Measurements from ENCODE around the gene MSH2. TPM values are rescaled to one million over a fixed set of nuclear protein-coding genes. Genes with fewer than 3 reads are reported as not detected.

The MSH2 gene
- 38.1 and 46.2 TPM in 2 replicates for total RNA-seq

GRCh38 chr2:47402805-47403608 lies at the start of gene MSH2:
TSS of gene MSH2 (plus strand) at chr2:47403156. CDS start at chr2:47403192, 36 bp downstream.
- TF ChIP-seq, protein P1, sequence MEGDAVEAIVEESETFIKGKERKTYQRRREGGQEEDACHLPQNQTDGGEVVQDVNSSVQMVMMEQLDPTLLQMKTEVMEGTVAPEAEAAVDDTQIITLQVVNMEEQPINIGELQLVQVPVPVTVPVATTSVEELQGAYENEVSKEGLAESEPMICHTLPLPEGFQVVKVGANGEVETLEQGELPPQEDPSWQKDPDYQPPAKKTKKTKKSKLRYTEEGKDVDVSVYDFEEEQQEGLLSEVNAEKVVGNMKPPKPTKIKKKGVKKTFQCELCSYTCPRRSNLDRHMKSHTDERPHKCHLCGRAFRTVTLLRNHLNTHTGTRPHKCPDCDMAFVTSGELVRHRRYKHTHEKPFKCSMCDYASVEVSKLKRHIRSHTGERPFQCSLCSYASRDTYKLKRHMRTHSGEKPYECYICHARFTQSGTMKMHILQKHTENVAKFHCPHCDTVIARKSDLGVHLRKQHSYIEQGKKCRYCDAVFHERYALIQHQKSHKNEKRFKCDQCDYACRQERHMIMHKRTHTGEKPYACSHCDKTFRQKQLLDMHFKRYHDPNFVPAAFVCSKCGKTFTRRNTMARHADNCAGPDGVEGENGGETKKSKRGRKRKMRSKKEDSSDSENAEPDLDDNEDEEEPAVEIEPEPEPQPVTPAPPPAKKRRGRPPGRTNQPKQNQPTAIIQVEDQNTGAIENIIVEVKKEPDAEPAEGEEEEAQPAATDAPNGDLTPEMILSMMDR (conservative IDR thresholded peaks at IDR 0.05; ENCODE audit: low read depth, low read length), result no peak
- H3K4me3 ChIP-seq (ENCODE audit: low read depth, low read length), result peak within 1 kb of the TSS; percentile 72
- DNase-seq (ENCODE audit: low read depth), result no peak

DNA sequence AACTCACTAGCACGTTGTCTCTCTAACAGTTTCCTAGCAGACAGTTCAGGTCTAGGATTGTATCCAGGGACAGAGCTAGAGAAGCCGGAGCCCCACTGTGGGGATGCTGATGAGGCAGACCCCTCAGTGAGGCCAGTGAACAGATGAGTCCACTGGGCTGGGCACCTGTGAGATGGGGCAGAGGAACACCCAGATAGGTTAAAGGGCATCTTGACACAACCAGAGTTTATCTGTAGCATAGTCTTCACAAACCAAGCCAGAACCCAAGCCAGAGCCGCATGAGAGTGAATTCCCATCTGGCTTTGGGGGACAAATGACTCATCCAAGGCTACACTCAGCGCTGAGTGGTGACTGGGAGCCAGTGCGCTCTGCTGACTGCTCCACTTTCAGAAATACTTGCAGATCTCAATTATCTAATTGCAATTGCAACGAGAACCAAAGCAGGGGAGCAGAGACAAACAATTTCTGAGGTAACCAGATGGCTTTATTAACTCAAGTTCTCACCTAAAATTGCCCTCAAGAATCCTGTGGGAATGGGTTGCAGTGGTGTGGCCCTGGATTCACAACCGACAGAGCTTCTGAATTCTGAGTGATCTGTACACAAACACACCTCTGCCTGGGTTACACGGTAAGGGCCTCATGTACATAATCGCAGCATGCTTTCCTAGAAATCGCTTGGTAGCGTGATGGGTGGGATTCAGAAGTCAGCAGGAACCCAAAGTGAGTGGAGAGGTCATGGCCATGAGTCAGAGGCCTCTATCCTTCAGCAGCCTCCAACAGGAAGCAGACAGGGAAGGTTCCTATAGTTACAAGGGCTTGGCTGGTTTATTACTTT lies 48.7 kb upstream of the MSH2 start:
- H3K4me3 ChIP-seq (ENCODE audit: low read depth, low read length), result no peak overlapping the region
- DNase-seq (ENCODE audit: low read depth), result no peak
- TF ChIP-seq, protein P1 (conservative IDR thresholded peaks at IDR 0.05; ENCODE audit: low read depth, low read length), result no peak

DNA sequence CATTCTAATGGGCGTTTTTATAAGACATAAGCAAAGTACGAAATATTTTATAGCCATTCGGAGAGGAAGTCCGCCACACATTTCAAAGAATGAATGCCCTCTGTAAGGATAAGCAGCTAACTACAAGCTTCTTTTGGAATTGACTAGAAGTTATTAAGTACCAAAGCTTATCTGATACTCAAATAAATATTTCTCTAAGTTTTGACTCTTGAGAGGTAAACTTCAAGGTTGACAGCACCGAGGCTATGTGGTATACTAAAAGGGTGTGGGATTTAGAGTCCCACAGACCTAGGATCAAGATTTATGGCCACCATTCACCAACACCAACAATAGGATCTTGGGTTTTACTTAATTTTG lies 48.1 kb upstream of the MSH2 start:
- TF ChIP-seq, protein P1 (conservative IDR thresholded peaks at IDR 0.05; ENCODE audit: low read depth, low read length), result no peak
- DNase-seq (ENCODE audit: low read depth), result no peak
- H3K4me3 ChIP-seq (ENCODE audit: low read depth, low read length), result no peak overlapping the region

GRCh38 chr2:47357483-47357882 lies 45.5 kb upstream of the MSH2 start:
- no peak for DNase-seq (ENCODE audit: low read depth)
- H3K4me3 ChIP-seq (ENCODE audit: low read depth, low read length), result no peak overlapping the region
- TF ChIP-seq, protein P1 (conservative IDR thresholded peaks at IDR 0.05; ENCODE audit: low read depth, low read length), result no peak

DNA sequence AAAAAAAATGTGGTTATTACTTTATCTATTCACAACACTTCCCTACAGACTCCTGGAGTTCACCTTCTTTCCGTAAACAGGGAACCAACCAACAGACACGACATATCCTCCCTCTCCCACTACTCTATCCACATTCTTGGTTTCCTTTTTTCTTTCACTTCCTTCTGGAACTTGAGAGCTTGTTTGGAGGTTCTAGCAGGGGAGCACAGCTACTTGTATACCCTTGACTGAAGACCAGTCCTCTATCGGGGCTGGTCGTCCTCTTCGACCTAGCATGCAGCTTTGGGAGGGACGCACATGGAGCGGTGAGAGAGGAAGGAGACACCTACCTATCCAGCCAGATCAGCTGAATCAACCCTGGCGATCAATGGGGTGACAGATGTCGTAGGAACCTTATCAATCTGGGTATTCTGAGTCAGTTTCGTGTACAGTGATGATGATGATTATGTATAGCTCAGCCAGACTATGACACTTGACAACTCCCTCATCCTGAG lies 43.5 kb upstream of the MSH2 start:
- H3K4me3 ChIP-seq (ENCODE audit: low read depth, low read length), result no peak overlapping the region
- DNase-seq (ENCODE audit: low read depth), result no peak
- TF ChIP-seq, protein P1 (conservative IDR thresholded peaks at IDR 0.05; ENCODE audit: low read depth, low read length), result no peak

DNA sequence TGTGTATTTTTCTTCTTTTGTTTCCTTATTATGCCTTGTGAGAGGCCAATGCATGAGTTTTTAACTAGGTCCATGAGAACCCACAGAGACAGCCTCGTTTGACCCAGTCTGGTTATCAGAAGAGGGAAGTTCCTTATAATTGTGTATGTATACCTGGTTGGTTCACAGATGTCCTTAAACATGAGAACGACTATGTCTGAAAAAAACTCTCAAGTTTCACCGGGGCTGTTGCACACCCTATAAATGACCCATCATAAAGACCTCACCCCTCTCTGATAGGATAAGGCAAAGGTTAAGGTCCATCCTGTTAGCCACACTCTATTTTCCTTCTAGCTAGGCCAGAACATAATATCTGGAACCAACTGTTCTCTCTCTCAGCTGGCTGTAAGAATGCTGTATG lies 42.7 kb upstream of the MSH2 start:
- no peak overlapping the region for H3K4me3 ChIP-seq (ENCODE audit: low read depth, low read length)
- DNase-seq (ENCODE audit: low read depth), result no peak
- TF ChIP-seq, protein P1 (conservative IDR thresholded peaks at IDR 0.05; ENCODE audit: low read depth, low read length), result no peak
